ENCODE data around the gene KLHL29. TPM values are rescaled to one million over a fixed set of nuclear protein-coding genes. Genes with fewer than 3 reads are reported as not detected.

Gene KLHL29
- polyA plus RNA-seq, 3 donors, result 0.03 TPM; not detected in 2

- no peaks in the 10 kb centered on the region for H4K20me1 ChIP-seq (ENCODE audit: insufficient read depth, low read length)
- no peak overlapping the region for H2AFZ ChIP-seq (ENCODE audit: insufficient read depth, low read depth, low read length, poor library complexity, severe bottlenecking)
- no peaks in the 10 kb centered on the region for H3K79me2 ChIP-seq (ENCODE audit: insufficient read depth, low read length)
- no peak for DNase-seq
- H3K27ac ChIP-seq (ENCODE audit: low read depth in 1 of 2, low read length in 2 of 2), result no peak overlapping the region
- Mint-ChIP-seq H3K4me3 (no peak overlapping the region), H3K27me3 (ENCODE audit: low read depth in 3 of 3) (peaks cover 12 to 28% (median 19%) of the 10 kb centered on the region in 3 donors), H3K4me1 (no peaks in the 10 kb centered on the region), H3K9me3 (peaks cover 0 to 6% (median 2%) of the 10 kb centered on the region in 7 donors), H3K36me3 (no peaks in the 10 kb centered on the region), H3K27ac (no peak overlapping the region)
- H3K4me3 ChIP-seq (replicated peaks in 1 of 3; ENCODE audit: low read depth in 2 of 3, low read length in 3 of 3), result no peak overlapping the region
- no peaks in the 10 kb centered on the region for H3K36me3 ChIP-seq (replicated peaks in 1 of 2; ENCODE audit: control insufficient read depth in 1 of 2, insufficient read depth in 2 of 2, low read length in 2 of 2)
- TF ChIP-seq CTCF (IDR thresholded peaks at IDR 0.05), result no peak
- no peak overlapping the region for H3K9ac ChIP-seq (ENCODE audit: insufficient read depth, low read length, poor library complexity, severe bottlenecking)
- peaks cover 0 to 9% of the 10 kb centered on the region in 2 donors for H3K27me3 ChIP-seq (ENCODE audit: control insufficient read depth in 2 of 2, insufficient read depth in 2 of 2, low read length in 2 of 2)
- H3K4me2 ChIP-seq (replicated peaks; ENCODE audit: extremely low read depth, low read length, poor library complexity, severe bottlenecking), result no peak overlapping the region
- intact Hi-C loops (cut with micrococcal nuclease), result no loop called here
- H3K4me1 ChIP-seq (ENCODE audit: control insufficient read depth in 1 of 2, insufficient read depth in 2 of 2, low read length in 2 of 2), result no peaks in the 10 kb centered on the region
- 83% methylated on average over 3 of the region's 9 CpGs for WGBS (ENCODE audit: insufficient coverage)
- H3K9me3 ChIP-seq (replicated peaks in 1 of 2; ENCODE audit: control insufficient read depth in 1 of 2, insufficient read depth in 1 of 2, low read length in 2 of 2), result no peaks in the 10 kb centered on the region
Observed at GRCh38 chr2:23435250-23436035, 50.5 kb downstream of the KLHL29 start.

DNA sequence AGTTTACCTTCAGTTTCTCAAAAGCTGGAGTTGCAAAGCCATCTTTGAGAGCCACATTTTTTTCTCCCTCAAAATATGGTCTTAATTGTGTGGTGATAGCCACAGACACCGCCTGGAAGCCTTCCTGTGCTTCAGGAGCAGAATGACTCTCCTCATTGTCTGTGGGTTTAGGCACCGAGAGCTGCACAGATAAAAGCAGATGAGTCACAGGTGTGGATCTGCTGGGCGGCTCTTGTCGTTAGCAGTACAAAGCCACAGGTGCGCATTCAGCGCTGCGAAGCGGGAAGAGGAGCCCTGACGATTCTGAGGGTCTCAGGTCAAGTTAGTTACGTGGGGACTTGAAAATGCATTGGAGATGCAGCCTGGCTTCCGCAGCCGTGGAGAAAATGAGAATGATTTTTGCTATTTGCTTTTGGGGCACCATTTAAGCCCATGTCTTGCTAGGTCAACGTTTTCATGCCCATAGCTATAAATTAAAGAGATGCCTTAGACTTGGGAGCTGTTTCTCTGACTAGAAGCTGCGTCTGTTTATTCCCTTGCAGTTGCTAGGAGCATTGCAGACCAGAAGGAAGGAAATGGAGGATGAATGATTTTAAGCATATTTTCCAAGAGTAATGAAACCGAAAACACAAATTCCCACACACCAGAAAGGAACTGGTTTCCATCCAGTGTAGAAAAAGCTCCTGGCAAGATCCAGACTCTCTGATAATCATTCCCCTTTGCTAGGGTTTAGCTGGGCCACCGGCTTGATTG, 51.5 kb downstream of the KLHL29 start:
- no peak overlapping the region for H2AFZ ChIP-seq (ENCODE audit: insufficient read depth, low read depth, low read length, poor library complexity, severe bottlenecking)
- no peaks in the 10 kb centered on the region for H3K36me3 Mint-ChIP-seq
- H3K4me2 ChIP-seq (replicated peaks; ENCODE audit: extremely low read depth, low read length, poor library complexity, severe bottlenecking), result no peak overlapping the region
- peaks cover under 1 to 9% (median 3%) of the 10 kb centered on the region in 7 donors for H3K9me3 Mint-ChIP-seq
- H3K9me3 ChIP-seq (replicated peaks in 1 of 2; ENCODE audit: control insufficient read depth in 1 of 2, insufficient read depth in 1 of 2, low read length in 2 of 2), result peaks cover 0 to 2% of the 10 kb centered on the region in 2 donors
- DNase-seq, result no peak
- peak overlapping the region in 1 of 7 donors; percentile 4 for H3K27ac Mint-ChIP-seq
- H3K27me3 ChIP-seq (ENCODE audit: control insufficient read depth in 2 of 2, insufficient read depth in 2 of 2, low read length in 2 of 2), result peaks cover 0 to 9% of the 10 kb centered on the region in 2 donors
- peaks cover 10 to 26% (median 19%) of the 10 kb centered on the region in 3 donors for H3K27me3 Mint-ChIP-seq (ENCODE audit: low read depth in 3 of 3)
- H4K20me1 ChIP-seq (ENCODE audit: insufficient read depth, low read length), result no peaks in the 10 kb centered on the region
- no peak for TF ChIP-seq CTCF (IDR thresholded peaks at IDR 0.05)
- H3K4me1 ChIP-seq (ENCODE audit: control insufficient read depth in 1 of 2, insufficient read depth in 2 of 2, low read length in 2 of 2), result no peaks in the 10 kb centered on the region
- H3K4me3 Mint-ChIP-seq, result no peak overlapping the region
- no peaks in the 10 kb centered on the region for H3K79me2 ChIP-seq (ENCODE audit: insufficient read depth, low read length)
- no peaks in the 10 kb centered on the region for H3K4me1 Mint-ChIP-seq
- H3K9ac ChIP-seq (ENCODE audit: insufficient read depth, low read length, poor library complexity, severe bottlenecking), result no peak overlapping the region
- 65% methylated on average over 15 of the region's 16 CpGs for WGBS (ENCODE audit: insufficient coverage)
- intact Hi-C loops (cut with micrococcal nuclease), result no loop called here
- H3K36me3 ChIP-seq (replicated peaks in 1 of 2; ENCODE audit: control insufficient read depth in 1 of 2, insufficient read depth in 2 of 2, low read length in 2 of 2), result no peaks in the 10 kb centered on the region
- H3K27ac ChIP-seq (ENCODE audit: low read depth in 1 of 2, low read length in 2 of 2), result no peak overlapping the region
- no peak overlapping the region for H3K4me3 ChIP-seq (replicated peaks in 1 of 3; ENCODE audit: low read depth in 2 of 3, low read length in 3 of 3)
